ENCODE results near the gene ARAP3. TPM values are rescaled to one million over a fixed set of nuclear protein-coding genes. Genes with fewer than 3 reads are reported as not detected.

Gene ARAP3
- total RNA-seq, 1 experiment from 2014 or later: 15.1 TPM

- no peak for TF ChIP-seq EZH2 (IDR thresholded peaks at IDR 0.05)
- no peak for TF ChIP-seq RAD21 (IDR thresholded peaks at IDR 0.05; ENCODE audit: low read depth)
- TF ChIP-seq CBX3 (IDR thresholded peaks at IDR 0.05; ENCODE audit: low read depth): no peak
- TF ChIP-seq YY1 (IDR thresholded peaks at IDR 0.05; ENCODE audit: extremely low read depth, insufficient replicate concordance, low read depth, low read length): no peak
- no peak for TF ChIP-seq EGR1 (IDR thresholded peaks at IDR 0.05; ENCODE audit: low read depth)
- TF ChIP-seq ZNF274 (IDR thresholded peaks at IDR 0.05; ENCODE audit: low read depth, low read length): no peak
- no peak for TF ChIP-seq FOSL1 (IDR thresholded peaks at IDR 0.05; ENCODE audit: low read depth)
- TF ChIP-seq REST (IDR thresholded peaks at IDR 0.05; ENCODE audit: low read depth): no peak
- no peak for TF ChIP-seq ELF1 (IDR thresholded peaks at IDR 0.05; ENCODE audit: borderline replicate concordance, low read depth)
- no peak for TF ChIP-seq SIN3A (IDR thresholded peaks at IDR 0.05; ENCODE audit: low read depth)
- no peak for TF ChIP-seq TCF7L2 (IDR thresholded peaks at IDR 0.05; ENCODE audit: borderline replicate concordance, extremely low read depth, insufficient read depth, insufficient read length)
- TF ChIP-seq EZH2phosphoT487 (IDR thresholded peaks at IDR 0.05; ENCODE audit: borderline replicate concordance): no peak
- TF ChIP-seq ATF3 (IDR thresholded peaks at IDR 0.05): no peak
- no peak for TF ChIP-seq SP1 (IDR thresholded peaks at IDR 0.05; ENCODE audit: low read depth)
- TF ChIP-seq SRF (IDR thresholded peaks at IDR 0.05; ENCODE audit: low read depth): no peak
- TF ChIP-seq MAX (IDR thresholded peaks at IDR 0.05): no peak
- no peak for TF ChIP-seq CEBPB (IDR thresholded peaks at IDR 0.05; ENCODE audit: low read depth)
- no TSS peak for BruUV-seq (replicated peaks)
- no peak overlapping the region for H3K9ac ChIP-seq (ENCODE audit: low read length)
- intact Hi-C loops (cut with micrococcal nuclease): no loop called here
- no peak overlapping the region for H2AFZ ChIP-seq (ENCODE audit: low read depth, low read length, poor library complexity, severe bottlenecking)
- ChIA-PET RAD21 (ENCODE audit: low non-redundant PET in 1 of 2, low total read pairs in 2 of 2, uncharacterized antibody in 2 of 2, unreplicated experiment in 2 of 2) (no interaction called here), CTCF (no interaction called here), POLR2A (no interaction called here)
- ATAC-seq (no peak), DNase-seq (ENCODE audit: low read depth, low spot score) (no peak)
- no peaks in the 10 kb centered on the region for H3K36me3 ChIP-seq (ENCODE audit: control insufficient read depth in 1 of 2, insufficient read depth in 2 of 2, low read length in 2 of 2)
- no peak overlapping the region for H3K27ac ChIP-seq (ENCODE audit: low read depth, low read length)
- H3K4me2 ChIP-seq (ENCODE audit: low read length): no peak overlapping the region
- no peaks in the 10 kb centered on the region for H3K9me2 ChIP-seq (ENCODE audit: insufficient read depth)
- no peaks in the 10 kb centered on the region for H3K9me3 ChIP-seq (ENCODE audit: control insufficient read depth in 1 of 2, insufficient read depth in 1 of 2, low read depth in 1 of 2, low read length in 2 of 2)
- H4K20me1 ChIP-seq (ENCODE audit: insufficient read depth): no peaks in the 10 kb centered on the region
- H3K4me1 ChIP-seq (ENCODE audit: control insufficient read depth in 1 of 2, insufficient read depth in 2 of 2, low read length in 2 of 2): no peaks in the 10 kb centered on the region
- H3K27me3 ChIP-seq (ENCODE audit: insufficient read depth, low read length): no peaks in the 10 kb centered on the region
- H3K79me2 ChIP-seq (ENCODE audit: insufficient read depth, low read length): no peaks in the 10 kb centered on the region
- no peak overlapping the region for H3K4me3 ChIP-seq (replicated peaks in 1 of 2; ENCODE audit: low read depth in 1 of 2, low read length in 2 of 2)
These were observed 25.5 kb upstream of the ARAP3 start for GRCh38 chr5:141707510-141707909.
